CD4-positive, alpha-beta T cell (primary cell): ENCODE results near the gene TTC38. TPM values are rescaled to one million over a fixed set of nuclear protein-coding genes. Genes with fewer than 3 reads are reported as not detected.

Experiments
- ATAC-seq: fragments of 200-7000 bp; cut with Tn5 transposase; one replicate; pipeline ENCODE4 v1.10.0; 2022; ENCODE audit warnings: mild to moderate bottlenecking; ENCODE audit not compliant: poor library complexity
- CTCF ChIA-PET: fragments of 350-600 bp; sonication (Branson Sonifier 250); formaldehyde crosslinking; loops from one replicate; lab custom pipeline; 2021; ENCODE audit warnings: antibody characterized with exemption, inconsistent platforms; lab: Charles Lee
- POLR2A ChIA-PET: fragments of 350-600 bp; sonication (Branson Sonifier 250); formaldehyde crosslinking; loops from one replicate; lab custom pipeline; 2021; ENCODE audit warnings: antibody characterized with exemption, inconsistent platforms; lab: Charles Lee
- DNase-seq, 14 experiments: peaks; one replicate each; pipeline ENCODE4 v3.0.0-alpha.2; 2013 to 2020; ENCODE audit warnings: mixed read lengths in 2 of 14
- H3K27ac ChIP-seq, 2 donors: one replicate each; pipeline versions ENCODE4 v1.5.1 to v1.7.0; 2013; ENCODE audit warnings: low read length in 2 of 2, low read depth in 1 of 2, mild to moderate bottlenecking in 1 of 2
- H3K27me3 ChIP-seq, 2 experiments: 1 replicate in 1 of 2; 2 replicates in 1 of 2; pipeline versions ENCODE4 v1.6.1 to v1.7.0; 2013; ENCODE audit warnings: low read length in 2 of 2, control low read depth in 1 of 2, mild to moderate bottlenecking in 1 of 2, moderate library complexity in 1 of 2; ENCODE audit not compliant: insufficient read depth in 2 of 2, control insufficient read depth in 1 of 2
- H3K36me3 ChIP-seq: one replicate; pipeline ENCODE4 v1.6.1; 2013; ENCODE audit warnings: low read length, control low read depth; ENCODE audit not compliant: insufficient read depth
- H3K4me1 ChIP-seq: one replicate; pipeline ENCODE4 v1.6.1; 2013; ENCODE audit warnings: low read length, control low read depth; ENCODE audit not compliant: insufficient read depth
- H3K4me3 ChIP-seq: one replicate; pipeline ENCODE4 v1.5.1; 2013; ENCODE audit warnings: mild to moderate bottlenecking, low read length, moderate library complexity
- H3K9me3 ChIP-seq, 2 experiments: 1 replicate in 1 of 2; 2 replicates in 1 of 2; pipeline versions ENCODE4 v1.6.1 to v1.7.0; 2013; ENCODE audit warnings: low read length in 2 of 2, mild to moderate bottlenecking in 2 of 2, control low read depth in 1 of 2, moderate library complexity in 1 of 2; ENCODE audit not compliant: control insufficient read depth in 1 of 2, insufficient read depth in 1 of 2
- H3K27ac Mint-ChIP-seq: one replicate; pipeline ENCODE4 v1.8.0; 2020; ENCODE audit warnings: mixed read lengths
- H3K27me3 Mint-ChIP-seq: one replicate; pipeline ENCODE4 v1.8.0; 2021; ENCODE audit warnings: mixed read lengths
- H3K36me3 Mint-ChIP-seq: one replicate; pipeline ENCODE4 v1.8.0; 2021; ENCODE audit warnings: low read depth, mixed read lengths
- H3K4me1 Mint-ChIP-seq: one replicate; pipeline ENCODE4 v1.8.0; 2021; ENCODE audit warnings: low read depth, mixed read lengths
- H3K4me3 Mint-ChIP-seq: one replicate; pipeline ENCODE4 v1.8.0; 2020; ENCODE audit warnings: mild to moderate bottlenecking, mixed read lengths
- H3K9me3 Mint-ChIP-seq: one replicate; pipeline ENCODE4 v1.8.0; 2020; ENCODE audit warnings: mixed read lengths
- intact Hi-C, 2 experiments: fragments of 100-400 bp; cut with DNase I in 1 of 2; cut with micrococcal nuclease in 1 of 2; formaldehyde crosslinking; loops; one replicate each; pipeline versions ENCODE4 v1.15.1 to v1.9.0; 2023 to 2025; cut with DNase I, micrococcal nuclease
- total RNA-seq, 174 experiments: library from RNA in 2 of 174; stranded (reverse) in 2 of 174; gene quantifications; one replicate each; pipeline ENCODE4 v1.2.3 and lab custom pipeline; 2021 to 2026
- TF ChIP-seq, protein P1 (sequence below): fragments of 200-600 bp; IDR thresholded peaks from one replicate; pipeline ENCODE4 v1.8.0; 2022; ENCODE audit warnings: antibody characterized with exemption, mild to moderate bottlenecking

The TTC38 gene
- total RNA-seq, 2 experiments from 2014 or later: 1.8 to 2.7 TPM

- intact Hi-C loops: no loop called here
- Histone ChIP-seq H3K4me3 (no peak overlapping the region), H3K27me3 (no peaks in the 10 kb centered on the region), H3K9me3 (peaks cover 0 to 9% of the 10 kb centered on the region in 2 experiments), H3K4me1 (peaks cover 35% of the 10 kb centered on the region), H3K36me3 (no peaks in the 10 kb centered on the region), H3K27ac (no peak overlapping the region)
- DNase-seq (no peak), ATAC-seq (no peak)
- no peaks in the 10 kb centered on the region for H3K27me3 Mint-ChIP-seq
- POLR2A ChIA-PET: no interaction called here
- TF ChIP-seq, protein P1, sequence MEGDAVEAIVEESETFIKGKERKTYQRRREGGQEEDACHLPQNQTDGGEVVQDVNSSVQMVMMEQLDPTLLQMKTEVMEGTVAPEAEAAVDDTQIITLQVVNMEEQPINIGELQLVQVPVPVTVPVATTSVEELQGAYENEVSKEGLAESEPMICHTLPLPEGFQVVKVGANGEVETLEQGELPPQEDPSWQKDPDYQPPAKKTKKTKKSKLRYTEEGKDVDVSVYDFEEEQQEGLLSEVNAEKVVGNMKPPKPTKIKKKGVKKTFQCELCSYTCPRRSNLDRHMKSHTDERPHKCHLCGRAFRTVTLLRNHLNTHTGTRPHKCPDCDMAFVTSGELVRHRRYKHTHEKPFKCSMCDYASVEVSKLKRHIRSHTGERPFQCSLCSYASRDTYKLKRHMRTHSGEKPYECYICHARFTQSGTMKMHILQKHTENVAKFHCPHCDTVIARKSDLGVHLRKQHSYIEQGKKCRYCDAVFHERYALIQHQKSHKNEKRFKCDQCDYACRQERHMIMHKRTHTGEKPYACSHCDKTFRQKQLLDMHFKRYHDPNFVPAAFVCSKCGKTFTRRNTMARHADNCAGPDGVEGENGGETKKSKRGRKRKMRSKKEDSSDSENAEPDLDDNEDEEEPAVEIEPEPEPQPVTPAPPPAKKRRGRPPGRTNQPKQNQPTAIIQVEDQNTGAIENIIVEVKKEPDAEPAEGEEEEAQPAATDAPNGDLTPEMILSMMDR: no peak
- peaks cover 4% of the 10 kb centered on the region for H3K36me3 Mint-ChIP-seq
- no peak overlapping the region for H3K4me3 Mint-ChIP-seq
- H3K4me1 Mint-ChIP-seq: peaks cover 27% of the 10 kb centered on the region
- no peaks in the 10 kb centered on the region for H3K9me3 Mint-ChIP-seq
- no peak overlapping the region for H3K27ac Mint-ChIP-seq
- CTCF ChIA-PET: no interaction called here
Observed at GRCh38 chr22:46292173-46292572, 24.4 kb downstream of the TTC38 start.

GRCh38 chr22:46292732-46293131 lies 24.9 kb downstream of the TTC38 start:
- TF ChIP-seq, protein P1: no peak
- Histone ChIP-seq H3K27me3 (no peaks in the 10 kb centered on the region), H3K36me3 (no peaks in the 10 kb centered on the region), H3K27ac (no peak overlapping the region), H3K4me3 (no peak overlapping the region), H3K9me3 (peaks cover 0 to 9% of the 10 kb centered on the region in 2 experiments), H3K4me1 (peaks cover 33% of the 10 kb centered on the region)
- intact Hi-C loops: no loop called here
- H3K27me3 Mint-ChIP-seq: no peaks in the 10 kb centered on the region
- ChIA-PET CTCF (no interaction called here), POLR2A (no interaction called here)
- no peaks in the 10 kb centered on the region for H3K9me3 Mint-ChIP-seq
- DNase-seq: no peak
- peaks cover 28% of the 10 kb centered on the region for H3K4me1 Mint-ChIP-seq
- no peak overlapping the region for H3K27ac Mint-ChIP-seq
- H3K4me3 Mint-ChIP-seq: no peak overlapping the region
- no peak for ATAC-seq
- peaks cover 4% of the 10 kb centered on the region for H3K36me3 Mint-ChIP-seq

- Mint-ChIP-seq H3K4me3 (peak overlapping the region; percentile 34), H3K27ac (no peak overlapping the region), H3K27me3 (no peaks in the 10 kb centered on the region), H3K36me3 (peaks cover 4% of the 10 kb centered on the region), H3K9me3 (no peaks in the 10 kb centered on the region), H3K4me1 (peaks cover 26% of the 10 kb centered on the region)
- Histone ChIP-seq H3K4me1 (peaks cover 26% of the 10 kb centered on the region), H3K36me3 (no peaks in the 10 kb centered on the region), H3K27me3 (no peaks in the 10 kb centered on the region), H3K9me3 (peaks cover 0 to 9% of the 10 kb centered on the region in 2 experiments), H3K4me3 (no peak overlapping the region), H3K27ac (no peak overlapping the region)
- ATAC-seq (no peak), DNase-seq (peak in 3 of 14 experiments; percentile 19 to 43 (median 37))
- POLR2A ChIA-PET: no interaction called here
- CTCF ChIA-PET: no interaction called here
- TF ChIP-seq, protein P1: no peak
- intact Hi-C loops: no loop called here
Observed at GRCh38 chr22:46293577-46294260, 25.9 kb downstream of the TTC38 start.
